Inferior parietal cortex (tissue), 1 donor: ENCODE data around the gene TRABD2A.
"Not testable (repeated sequence)": the region's sequence is repeated elsewhere in the genome, so short reads cannot be mapped to it uniquely, and the experiment has no call there.

Experiments
- DNase-seq: peaks from one replicate; pipeline ENCODE4 v3.0.0-alpha.2; 2016; ENCODE audit errors: extremely low spot score

Gene TRABD2A, protein sequence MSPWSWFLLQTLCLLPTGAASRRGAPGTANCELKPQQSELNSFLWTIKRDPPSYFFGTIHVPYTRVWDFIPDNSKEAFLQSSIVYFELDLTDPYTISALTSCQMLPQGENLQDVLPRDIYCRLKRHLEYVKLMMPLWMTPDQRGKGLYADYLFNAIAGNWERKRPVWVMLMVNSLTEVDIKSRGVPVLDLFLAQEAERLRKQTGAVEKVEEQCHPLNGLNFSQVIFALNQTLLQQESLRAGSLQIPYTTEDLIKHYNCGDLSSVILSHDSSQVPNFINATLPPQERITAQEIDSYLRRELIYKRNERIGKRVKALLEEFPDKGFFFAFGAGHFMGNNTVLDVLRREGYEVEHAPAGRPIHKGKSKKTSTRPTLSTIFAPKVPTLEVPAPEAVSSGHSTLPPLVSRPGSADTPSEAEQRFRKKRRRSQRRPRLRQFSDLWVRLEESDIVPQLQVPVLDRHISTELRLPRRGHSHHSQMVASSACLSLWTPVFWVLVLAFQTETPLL

DNA sequence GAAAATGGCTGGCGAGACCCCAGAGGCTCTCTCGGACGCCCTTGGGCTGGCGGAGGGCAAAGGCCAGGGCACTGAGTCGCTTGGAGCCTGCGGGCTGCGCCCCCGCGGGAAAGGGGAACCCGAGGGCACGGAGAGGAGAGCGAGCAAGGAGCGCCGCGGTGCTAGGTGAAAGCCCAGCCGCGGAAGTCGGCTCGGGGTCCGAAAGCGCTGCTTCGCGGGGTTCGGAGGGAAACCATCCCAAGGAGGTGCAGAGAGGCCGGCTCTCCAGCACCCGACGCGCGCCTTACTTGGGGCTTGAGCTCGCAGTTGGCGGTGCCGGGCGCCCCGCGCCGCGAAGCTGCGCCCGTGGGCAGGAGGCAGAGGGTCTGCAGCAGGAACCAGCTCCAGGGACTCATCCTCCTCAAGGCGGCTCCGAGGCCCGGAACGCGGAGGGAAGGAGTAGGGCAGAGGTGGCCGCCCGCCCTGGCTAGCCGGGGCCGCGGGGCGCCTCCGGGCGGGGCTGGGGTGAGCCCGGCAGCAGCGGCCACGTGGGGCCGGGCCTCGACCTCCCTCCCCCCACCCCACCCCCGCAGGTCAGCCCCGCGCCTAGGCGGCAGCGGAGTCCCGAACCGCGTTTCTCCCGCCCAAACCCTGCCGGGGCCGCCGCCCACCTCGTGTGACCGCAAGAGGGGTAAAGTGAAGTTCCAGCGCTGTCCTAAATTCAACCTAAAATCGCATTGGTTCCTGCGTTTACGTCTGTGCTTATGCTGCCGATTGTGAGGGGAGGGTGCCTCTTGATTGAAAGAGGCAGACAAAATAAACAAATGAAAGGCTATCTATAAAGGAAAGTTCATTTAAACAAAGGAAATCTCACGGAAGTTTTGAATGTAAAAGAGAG, at the start of gene TRABD2A:
Gene TRABD2A (minus strand): TSS at position 440 of the 877 bp plus-strand sequence. CDS start 45 bp downstream, at position 395.
- DNase-seq, result no peak

DNA sequence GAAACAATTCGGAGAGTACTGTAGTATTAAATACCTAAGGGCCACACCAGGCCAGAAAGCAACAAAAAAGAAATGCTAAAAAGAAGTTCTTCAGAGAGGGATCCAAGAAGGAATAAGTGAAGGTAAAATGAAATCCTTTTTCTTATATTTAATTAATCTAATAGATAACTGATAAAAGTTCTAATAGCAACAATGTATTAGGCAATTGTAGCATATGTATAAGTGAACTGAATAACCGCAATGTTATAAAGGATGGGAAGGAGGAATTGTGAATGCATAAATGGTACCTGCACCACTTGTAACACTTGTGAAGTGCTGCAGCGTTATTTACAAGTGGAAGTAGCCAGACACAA, 46.4 kb upstream of the TRABD2A start:
- DNase-seq, result no peak

DNA sequence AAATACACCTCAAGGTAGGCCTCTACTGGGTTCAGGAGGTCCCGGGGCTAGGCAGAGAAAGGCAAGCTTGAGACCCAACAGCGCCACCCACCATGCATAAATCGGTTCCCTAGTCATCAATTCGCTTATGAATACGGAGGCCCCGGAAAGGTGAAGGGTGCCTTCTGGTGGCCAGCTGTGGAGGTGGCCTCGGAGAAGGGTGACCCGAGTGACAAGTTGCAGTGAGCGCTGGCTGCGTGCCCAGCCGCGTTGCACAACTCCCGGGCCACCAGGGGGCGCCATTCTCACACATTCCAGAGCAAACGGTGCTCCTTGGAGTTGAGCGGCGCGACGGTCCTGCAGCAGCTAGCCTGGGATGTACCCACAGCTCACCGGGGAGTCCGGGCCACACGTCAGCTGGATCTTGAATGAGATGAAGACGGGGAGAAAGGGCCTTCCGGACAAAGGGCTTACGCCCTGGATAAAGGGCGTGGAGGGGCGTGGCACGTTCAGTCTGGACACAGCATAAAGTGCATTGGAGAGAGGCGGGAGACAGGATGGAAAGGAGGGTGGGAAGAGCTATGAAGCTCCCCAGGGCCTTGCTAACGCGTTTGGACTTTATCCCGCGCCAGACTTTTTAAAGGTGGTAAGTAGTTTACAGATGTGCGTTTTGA, 45.0 kb upstream of the TRABD2A start:
- DNase-seq, result peak; percentile 93

DNA sequence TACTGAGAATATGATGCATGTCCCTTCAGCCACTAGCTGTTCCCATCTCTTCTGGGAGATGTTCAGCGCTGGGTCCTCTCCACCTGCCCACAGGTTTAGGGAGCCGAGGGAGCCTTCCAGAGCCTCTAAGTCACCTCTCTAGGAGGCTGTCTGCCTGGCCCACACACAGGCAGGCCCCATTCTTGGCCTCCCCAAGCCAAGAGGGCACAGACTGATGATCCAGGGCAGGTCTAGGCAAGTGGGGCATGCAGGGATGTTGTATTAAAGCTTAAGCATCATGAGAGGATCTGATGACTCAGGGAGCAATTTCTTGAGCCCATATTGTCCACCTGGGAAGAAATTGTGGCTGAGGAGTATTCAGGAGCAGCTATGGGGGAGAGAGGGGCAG, 44.4 kb upstream of the TRABD2A start:
- DNase-seq, result no peak

DNA sequence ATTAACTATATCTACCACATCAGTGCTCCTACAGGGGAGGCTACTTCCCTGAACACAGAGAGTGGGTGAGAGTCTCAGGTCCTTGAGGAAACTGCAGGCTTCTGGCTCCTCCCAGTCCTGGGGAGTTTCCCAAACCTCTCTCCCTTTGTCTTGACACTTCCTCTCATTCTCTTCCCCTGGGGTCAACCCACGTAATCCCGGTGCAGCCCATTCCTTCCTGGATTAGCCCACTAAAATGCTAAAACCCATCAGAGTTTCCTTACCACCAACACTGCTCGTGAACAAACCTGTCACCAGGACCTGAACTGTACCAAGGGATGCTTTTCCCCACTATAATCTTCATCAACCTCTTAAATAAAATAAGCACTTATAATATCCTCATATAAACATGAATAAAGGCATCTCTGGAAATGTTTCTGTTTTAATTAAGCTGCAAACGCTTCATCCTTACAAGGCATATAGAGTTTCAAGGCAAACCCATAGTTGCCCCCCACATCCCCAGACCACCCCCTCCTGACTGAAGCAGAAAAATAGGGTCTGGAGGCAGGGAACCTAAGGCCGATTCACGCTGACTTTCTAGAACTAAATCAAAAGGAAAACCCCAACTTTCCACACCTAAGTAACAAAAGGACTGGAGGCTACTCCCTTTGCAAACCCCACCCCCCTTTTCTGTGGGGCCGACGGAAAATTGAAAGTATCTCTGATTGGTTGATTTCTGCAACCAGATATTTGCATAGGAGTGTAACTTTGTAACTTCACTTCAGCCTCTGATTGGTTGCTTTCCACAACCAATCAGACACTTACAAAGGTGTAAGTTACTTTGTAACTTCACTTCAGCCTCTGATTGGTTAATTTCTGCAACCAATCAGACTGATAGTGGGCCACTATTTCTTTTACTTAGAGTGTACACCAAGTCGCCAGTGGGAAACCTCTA, 43.6 kb upstream of the TRABD2A start:
- DNase-seq, result peak; percentile 34

DNA sequence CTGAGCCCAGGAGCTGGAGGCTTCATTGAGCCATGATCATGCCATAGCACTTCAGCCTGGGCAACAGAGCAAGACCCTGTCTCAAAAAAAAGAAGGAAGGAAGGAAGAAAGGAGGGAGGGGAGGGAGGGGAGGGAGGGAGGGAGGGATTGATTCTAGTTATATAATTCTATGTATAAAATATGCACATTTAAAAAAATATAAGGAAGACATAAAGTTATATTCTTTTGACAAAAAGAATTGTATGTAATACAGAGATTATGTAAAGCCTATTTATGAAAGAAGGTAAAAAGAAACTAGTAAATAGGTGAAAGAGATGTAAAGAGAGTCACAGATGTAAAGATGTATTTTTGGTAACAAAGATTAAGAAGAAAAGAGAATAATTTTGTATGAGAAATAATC, 42.1 kb upstream of the TRABD2A start:
- DNase-seq, result no peak

DNA sequence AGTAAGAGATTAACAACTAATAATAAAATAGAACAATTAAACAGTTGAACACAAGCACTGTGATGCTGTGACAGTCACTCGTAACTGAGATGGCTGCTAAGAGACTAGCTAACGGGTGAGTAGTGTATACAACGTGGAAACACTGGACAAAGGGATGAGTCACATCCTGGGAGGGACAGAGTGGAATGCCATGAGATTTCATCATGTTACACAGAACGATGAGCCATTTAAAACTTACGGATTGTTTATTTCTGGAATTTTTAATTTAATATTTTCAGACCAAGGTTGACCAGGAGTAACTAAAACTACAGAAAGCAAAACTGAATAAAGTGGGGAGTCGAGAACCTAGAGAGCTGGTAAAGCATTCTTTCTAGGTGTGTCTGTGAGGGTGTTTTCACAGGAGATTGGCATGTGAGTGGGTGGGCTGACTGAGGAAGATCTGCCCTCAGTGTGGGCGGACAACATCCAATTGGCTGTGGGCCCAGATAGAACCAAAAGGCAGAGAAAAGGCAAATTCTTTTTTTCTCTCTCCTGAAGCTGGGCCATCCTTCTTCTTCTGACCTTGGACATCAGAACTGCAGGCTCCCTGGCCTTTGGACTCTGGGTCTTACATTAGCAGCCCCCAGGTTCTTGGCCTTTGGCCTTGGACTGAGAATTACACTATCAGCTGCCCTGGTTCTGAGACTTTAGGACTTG, 39.1 kb upstream of the TRABD2A start:
- DNase-seq, result peak; percentile 61

DNA sequence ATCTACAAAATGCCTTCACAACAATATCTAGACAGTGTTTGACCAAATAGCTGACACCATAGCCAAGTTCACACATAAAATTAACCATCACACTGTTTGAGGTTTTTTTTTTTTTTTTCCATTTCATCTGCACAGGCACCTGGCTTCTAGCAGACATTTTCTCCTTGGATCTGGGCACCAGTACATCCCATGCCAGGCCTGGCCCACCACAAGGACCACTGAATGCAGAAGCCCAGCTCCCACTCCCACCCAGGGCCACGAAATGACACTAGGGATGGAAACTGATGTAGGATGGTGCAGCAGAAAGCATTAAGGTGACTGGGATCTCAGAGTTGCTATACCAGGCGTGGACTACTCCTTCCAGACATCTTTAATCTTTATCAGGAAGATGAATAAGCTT, 37.5 kb upstream of the TRABD2A start:
- DNase-seq, result no peak

DNA sequence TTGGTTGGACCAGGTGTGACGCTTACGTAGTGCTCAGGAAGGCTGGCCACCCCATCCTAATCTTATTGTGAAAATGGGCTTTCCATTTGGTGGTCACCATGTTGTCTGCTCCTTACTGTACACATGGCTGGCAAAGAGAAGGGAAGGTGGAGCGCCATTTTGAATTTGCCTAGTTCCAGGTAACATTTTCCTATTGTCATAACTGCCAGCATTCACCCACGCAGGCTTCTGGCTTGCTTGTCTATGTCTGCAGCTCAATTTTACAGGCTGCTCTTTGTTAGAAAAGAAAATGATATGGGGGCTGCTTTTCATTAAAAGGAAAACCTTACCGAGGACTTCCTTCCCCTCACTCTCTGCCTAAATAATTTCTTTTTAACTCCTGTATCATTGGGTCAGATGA, 36.9 kb upstream of the TRABD2A start:
- not testable (repeated sequence) for DNase-seq

DNA sequence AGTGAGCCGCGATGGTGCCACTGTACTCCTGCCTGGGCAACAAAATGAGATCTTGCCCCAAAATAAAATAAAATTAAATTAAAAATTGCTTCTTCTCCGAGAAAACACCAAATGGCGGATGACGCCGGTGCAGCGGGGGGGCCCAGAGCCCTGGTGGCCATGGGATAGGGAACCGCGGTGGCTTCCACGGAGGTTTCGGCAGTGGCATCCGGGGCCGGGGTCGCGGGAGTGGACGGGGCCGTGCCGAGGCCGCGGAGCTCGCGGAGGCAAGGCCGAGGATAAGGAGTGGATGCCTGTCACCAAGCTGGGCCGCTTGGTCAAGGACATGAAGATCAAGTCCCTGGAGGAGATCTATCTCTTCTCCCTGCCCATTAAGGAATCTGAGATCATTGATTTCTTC, 34.8 kb upstream of the TRABD2A start:
- not testable (repeated sequence) for DNase-seq

DNA sequence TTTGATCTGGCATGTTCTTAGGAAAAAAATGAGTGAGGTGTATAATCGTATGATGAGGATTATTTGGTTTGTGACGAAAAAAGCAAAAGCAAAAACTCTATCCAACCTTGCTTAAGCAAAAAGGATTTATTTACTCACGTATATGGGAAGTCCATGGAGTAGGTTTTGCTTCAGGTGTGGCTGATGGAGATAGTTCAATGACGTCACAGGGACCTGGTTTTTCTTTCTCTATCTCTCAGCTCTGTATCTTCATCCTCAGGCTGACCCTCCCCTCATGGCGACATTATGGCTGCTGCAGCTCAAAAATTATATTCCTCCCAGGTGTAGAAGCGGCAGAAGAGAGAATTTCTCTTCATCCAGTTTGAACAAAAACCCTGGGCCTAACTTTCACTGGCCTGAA, 33.5 kb upstream of the TRABD2A start:
- no peak for DNase-seq

DNA sequence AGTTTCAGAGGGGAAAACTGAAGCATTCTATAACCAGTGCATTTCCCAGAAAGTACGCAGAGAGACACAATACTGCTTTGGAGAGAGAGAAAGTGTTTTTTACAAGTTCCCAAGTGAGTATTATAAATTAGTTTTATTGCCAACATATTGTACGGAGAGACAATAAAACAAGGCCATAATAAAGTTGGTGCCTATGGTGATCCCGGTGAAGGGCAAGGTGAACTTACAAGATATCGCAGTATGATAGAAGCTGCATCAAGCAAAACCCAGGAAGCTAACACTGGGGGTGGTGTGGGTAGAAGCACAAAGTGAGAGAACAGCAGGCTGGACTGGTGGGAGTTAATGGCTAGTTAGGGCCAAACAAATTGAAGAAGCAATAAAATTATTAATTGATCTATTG, 32.1 kb upstream of the TRABD2A start:
- DNase-seq, result no peak

DNA sequence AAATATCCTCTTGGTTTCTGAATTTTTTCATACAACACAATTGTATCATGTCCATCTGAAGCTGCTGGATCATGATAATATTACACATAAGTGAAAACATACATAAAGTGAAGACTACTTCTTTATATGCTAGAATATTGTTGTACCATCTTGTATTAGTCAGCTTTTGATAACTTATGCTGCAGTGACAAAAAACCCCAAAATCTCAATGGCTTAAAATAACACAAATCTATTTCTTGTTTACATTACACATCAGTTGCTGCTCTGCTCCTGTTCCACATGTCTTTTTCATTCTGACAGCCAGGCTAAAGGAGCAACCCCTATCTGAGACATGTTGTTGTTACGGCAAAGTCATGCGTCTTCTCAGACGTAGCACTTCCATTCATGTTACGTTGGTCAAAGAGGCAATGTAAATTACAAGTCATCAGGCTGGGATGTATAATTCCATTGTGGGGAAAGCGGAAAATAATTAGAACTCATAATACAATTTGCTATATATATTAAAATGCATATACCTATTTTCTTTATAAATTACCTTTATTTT, 30.3 kb upstream of the TRABD2A start:
- DNase-seq, result no peak

DNA sequence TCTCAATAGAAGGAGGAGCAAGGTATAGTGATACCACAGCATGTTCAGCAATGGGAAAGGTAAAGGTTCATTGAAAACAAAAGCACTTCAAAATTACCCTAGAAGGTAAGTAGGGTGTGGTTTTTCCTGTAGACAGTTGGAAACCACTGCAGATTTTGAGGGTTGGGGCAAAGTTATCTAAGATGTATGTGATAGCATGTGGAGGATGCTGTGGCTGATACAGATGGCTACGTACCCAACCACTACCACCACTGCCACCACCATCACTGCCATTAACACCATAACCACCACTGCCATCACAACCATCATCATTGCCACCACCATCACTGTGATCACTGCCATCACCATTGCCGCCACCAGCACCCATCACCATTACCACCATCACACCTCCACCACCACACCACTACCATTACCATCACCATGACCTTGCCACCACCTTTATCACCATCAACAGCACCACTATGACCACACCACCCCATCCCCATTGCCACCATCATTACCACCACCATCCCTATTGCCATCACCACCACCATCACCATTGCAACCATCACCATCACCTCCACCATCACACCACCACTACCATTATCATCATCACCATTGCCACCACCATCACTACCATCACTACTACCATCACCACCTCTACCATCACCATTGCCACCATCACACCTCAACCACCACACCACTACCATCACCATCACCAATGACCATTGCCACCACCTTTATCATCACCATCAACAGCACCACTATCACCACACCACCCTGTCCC, 28.2 kb upstream of the TRABD2A start:
- DNase-seq, result no peak

DNA sequence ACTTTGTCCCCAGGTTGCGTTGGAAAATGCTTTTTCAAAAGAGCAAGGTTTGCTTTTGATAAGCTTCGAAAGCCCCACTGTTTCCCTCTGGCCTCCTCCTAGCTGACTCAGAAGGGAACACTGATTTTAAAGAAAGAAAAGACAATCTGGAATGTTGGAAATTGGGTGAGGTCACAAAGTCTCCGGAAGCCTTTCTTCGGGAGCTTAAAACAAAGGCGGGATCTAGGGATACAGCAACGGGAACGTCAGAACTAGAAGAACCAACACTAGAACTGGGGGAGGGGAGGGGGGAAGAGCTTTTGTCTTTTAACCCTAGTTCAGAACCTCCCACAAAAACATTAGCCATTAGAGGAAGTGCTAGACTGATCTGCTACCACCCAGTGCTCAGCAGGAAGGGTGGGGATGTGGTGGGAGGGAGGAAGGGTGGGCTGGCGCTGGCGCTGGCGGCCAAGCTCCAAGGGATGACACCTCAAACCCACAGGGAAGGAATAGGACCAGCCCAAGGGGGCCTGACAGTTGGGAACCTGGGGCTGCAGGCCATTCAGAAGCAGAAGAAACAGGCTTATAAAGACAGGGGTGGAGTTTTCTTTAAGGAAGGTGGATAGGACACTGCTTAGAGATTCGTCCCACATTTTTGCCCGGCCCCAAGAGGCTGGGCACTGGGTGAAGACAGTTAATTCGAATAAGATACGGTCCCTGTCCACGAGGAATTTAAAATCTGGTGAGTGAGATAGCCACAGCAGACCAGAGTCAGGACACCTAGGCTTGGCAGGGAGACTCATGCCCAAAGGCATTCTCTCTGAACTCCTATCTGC, 26.2 kb upstream of the TRABD2A start:
- peak; percentile 18 for DNase-seq

DNA sequence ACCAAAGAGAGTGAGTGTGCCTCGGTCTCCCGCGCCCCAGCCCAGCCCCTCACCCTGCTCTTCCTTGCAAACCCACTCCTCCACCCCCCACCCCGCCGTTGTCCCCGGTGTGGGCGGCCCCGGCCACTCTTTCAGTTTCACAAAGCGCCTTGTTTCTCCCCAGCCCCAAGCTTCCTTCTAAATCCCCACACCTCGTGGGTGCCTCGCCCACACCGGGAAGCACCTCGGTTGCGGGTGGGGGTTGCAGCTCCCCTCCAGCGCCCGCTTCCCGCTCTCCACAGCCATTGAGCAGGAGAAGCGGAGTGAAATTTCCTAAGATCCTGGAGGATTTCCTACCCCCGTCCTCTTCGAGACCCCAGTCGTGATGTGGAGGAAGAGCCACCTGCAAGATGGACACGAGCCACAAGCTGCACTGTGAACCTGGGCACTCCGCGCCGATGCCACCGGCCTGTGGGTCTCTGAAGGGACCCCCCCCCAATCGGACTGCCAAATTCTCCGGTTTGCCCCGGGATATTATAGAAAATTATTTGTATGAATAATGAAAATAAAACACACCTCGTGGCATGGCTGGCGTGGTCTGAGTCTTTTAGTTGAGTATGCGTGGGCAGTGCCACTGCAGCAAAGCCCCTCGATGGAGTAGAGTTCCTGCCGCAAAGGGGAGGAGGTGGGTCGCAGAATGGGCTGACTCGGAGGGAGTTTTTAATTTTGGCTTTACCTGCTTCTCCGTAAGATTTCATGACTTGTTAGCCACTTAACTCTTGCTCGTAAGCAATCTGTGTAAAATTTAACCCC, 25.4 kb upstream of the TRABD2A start:
- DNase-seq, result peak; percentile 13

DNA sequence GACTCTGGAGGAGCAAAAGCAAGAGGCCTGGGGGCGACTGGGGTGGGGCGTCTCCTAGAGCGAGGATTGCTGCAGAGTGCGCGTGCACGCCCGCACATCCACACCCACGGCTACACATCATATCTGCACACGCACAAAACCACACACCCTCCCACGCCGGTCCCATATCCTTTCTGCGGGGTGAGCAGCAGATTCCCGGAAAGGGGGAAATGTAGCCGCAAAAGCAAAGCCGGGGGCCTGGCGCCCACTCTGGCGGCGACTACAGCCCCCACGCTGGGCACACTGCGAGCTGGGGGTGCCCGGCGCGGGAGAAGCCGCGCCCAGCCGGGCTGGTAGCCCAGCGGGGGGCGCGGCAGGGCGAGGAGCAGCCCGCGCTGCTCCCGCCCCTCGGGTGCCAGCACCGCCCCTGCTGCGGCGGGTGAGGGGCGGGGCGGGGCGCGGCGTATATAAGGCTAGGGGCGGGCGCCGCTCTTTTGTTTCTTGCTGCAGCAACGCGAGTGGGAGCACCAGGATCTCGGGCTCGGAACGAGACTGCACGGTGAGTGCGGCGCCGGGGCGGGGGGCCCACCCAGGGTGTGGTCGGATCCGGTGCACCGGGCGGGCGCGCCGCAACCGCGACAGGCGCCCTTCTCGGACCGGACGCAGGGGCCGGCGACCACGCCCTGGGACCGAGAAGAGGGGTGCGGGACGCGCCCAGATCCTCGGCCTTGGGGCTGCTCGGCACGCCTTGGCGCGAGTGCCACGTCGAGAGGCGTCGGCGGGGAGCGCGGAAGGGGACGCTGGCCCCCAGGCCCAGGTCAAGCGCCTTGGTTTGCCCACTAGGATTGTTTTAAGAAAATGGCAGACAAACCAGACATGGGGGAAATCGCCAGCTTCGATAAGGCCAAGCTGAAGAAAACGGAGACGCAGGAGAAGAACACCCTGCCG, 24.6 kb upstream of the TRABD2A start, which contains the start of gene TMSB10:
Gene TMSB10 (plus strand): TSS at position 476 of the 927 bp plus-strand sequence.
- DNase-seq, result peak; percentile 68
